ENCODE data around the gene ZBED5. TPM values are rescaled to one million over a fixed set of nuclear protein-coding genes. Genes with fewer than 3 reads are reported as not detected.

ZBED5 gene
- total and polyA plus RNA-seq, 8 donors = 9.0 to 54.7 (median 21.7) TPM

- DNase-seq = no peak
- 75 to 82% (median 80%) methylated on average over 3 of the region's 3 CpGs for WGBS, 5 donors
- H3K4me1 ChIP-seq = peaks cover 0 to 8% (median 2%) of the 10 kb centered on the region in 4 donors
- TF ChIP-seq POLR2AphosphoS5 (IDR thresholded peaks at IDR 0.05) (no peak), EP300 (IDR thresholded peaks at IDR 0.05) (no peak), POLR2A (IDR thresholded peaks at IDR 0.05) (no peak), CTCF (IDR thresholded peaks at IDR 0.05) (no peak)
- no peak overlapping the region for H3K4me3 ChIP-seq
- peaks cover 10 to 24% (median 15%) of the 10 kb centered on the region in 4 donors for H3K36me3 ChIP-seq
- H3K27me3 ChIP-seq = no peaks in the 10 kb centered on the region
- H3K9me3 ChIP-seq = no peaks in the 10 kb centered on the region
- no peak overlapping the region for H3K27ac ChIP-seq
- intact Hi-C loops (cut with DNase I; ENCODE audit: low total_unique reads) = no loop called here
Observed at GRCh38 chr11:10847960-10848860, 9.6 kb downstream of the ZBED5 start.

GRCh38 chr11:10846660-10847059 lies 11.2 kb downstream of the ZBED5 start:
- no peaks in the 10 kb centered on the region for H3K9me3 ChIP-seq
- no peak overlapping the region for H3K27ac ChIP-seq
- peaks cover 0 to 14% (median 9%) of the 10 kb centered on the region in 4 donors for H3K4me1 ChIP-seq
- no peaks in the 10 kb centered on the region for H3K27me3 ChIP-seq
- H3K36me3 ChIP-seq = peaks cover 0 to 9% (median 2%) of the 10 kb centered on the region in 4 donors
- TF ChIP-seq POLR2A (IDR thresholded peaks at IDR 0.05) (no peak), CTCF (IDR thresholded peaks at IDR 0.05) (no peak), POLR2AphosphoS5 (IDR thresholded peaks at IDR 0.05) (no peak), EP300 (IDR thresholded peaks at IDR 0.05) (no peak)
- no peak overlapping the region for H3K4me3 ChIP-seq
- DNase-seq = no peak
- intact Hi-C loops (cut with DNase I; ENCODE audit: low total_unique reads) = no loop called here

GRCh38 chr11:10845589-10845988 lies 12.3 kb downstream of the ZBED5 start:
- DNase-seq = no peak
- WGBS, 5 donors = 85 to 93% (median 89%) methylated on average over 2 of the region's 2 CpGs
- intact Hi-C loops (cut with DNase I; ENCODE audit: low total_unique reads) = no loop called here
- Histone ChIP-seq H3K4me3 (no peak overlapping the region), H3K27ac (no peak overlapping the region), H3K4me1 (peaks cover 0 to 14% (median 9%) of the 10 kb centered on the region in 4 donors), H3K27me3 (no peaks in the 10 kb centered on the region), H3K36me3 (no peaks in the 10 kb centered on the region), H3K9me3 (no peaks in the 10 kb centered on the region)
- TF ChIP-seq POLR2AphosphoS5 (IDR thresholded peaks at IDR 0.05) (no peak), EP300 (IDR thresholded peaks at IDR 0.05) (no peak), CTCF (IDR thresholded peaks at IDR 0.05) (no peak), POLR2A (IDR thresholded peaks at IDR 0.05) (no peak)

DNA sequence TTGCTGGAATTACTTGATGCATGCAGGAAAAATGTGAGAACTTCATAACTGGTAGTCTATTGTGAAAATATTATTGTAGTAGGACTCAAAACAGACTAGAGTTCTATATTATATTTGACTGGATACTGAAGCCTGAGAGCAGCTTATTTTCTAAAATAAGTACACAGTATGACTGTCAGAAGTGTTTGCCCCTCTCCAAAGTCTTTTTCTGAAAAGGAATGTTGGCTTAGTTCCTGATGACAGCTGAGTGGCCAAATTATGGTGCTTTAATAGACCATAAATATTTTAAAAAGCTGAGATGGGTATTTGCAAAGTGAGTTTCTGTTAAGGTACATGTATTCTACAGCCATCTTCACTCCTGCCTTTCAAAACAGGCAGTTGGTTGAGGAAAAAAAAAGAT lies 13.1 kb downstream of the ZBED5 start:
- no peak overlapping the region for H3K4me3 ChIP-seq
- TF ChIP-seq CTCF (IDR thresholded peaks at IDR 0.05) = no peak
- TF ChIP-seq POLR2AphosphoS5 (IDR thresholded peaks at IDR 0.05) = no peak
- no peak for TF ChIP-seq EP300 (IDR thresholded peaks at IDR 0.05)
- no peak for TF ChIP-seq POLR2A (IDR thresholded peaks at IDR 0.05)
- H3K36me3 ChIP-seq = no peaks in the 10 kb centered on the region
- H3K27ac ChIP-seq = no peak overlapping the region
- no peaks in the 10 kb centered on the region for H3K9me3 ChIP-seq
- no peaks in the 10 kb centered on the region for H3K27me3 ChIP-seq
- H3K4me1 ChIP-seq = peaks cover 0 to 14% (median 9%) of the 10 kb centered on the region in 4 donors
- DNase-seq = no peak
- intact Hi-C loops (cut with DNase I; ENCODE audit: low total_unique reads) = no loop called here

Measured in stomach (tissue), 9 donors.